Measurements from ENCODE around the gene ULBP2. TPM values are rescaled to one million over a fixed set of nuclear protein-coding genes. Genes with fewer than 3 reads are reported as not detected.
A peak's percentile ranks its signal among the peaks of the same experiment; 100 is the strongest.

The ULBP2 gene
- total RNA-seq, 1 experiment from 2014 or later = 0.13 TPM

GRCh38 chr6:149897015-149897697, 44.7 kb upstream of the ULBP2 start:
- Mint-ChIP-seq H3K9me3 (no peaks in the 10 kb centered on the region), H3K4me3 (no peak overlapping the region), H3K27ac (no peak overlapping the region), H3K36me3 (no peaks in the 10 kb centered on the region), H3K27me3 (ENCODE audit: low read depth) (peaks cover 11% of the 10 kb centered on the region), H3K4me1 (peaks cover 14% of the 10 kb centered on the region)
- ATAC-seq (no peak), DNase-seq (ENCODE audit: low spot score) (no peak)
- ChIA-PET CTCF (no interaction called here), POLR2A (no interaction called here)
- TF ChIP-seq SP1 (CRISPR knock-in tag; conservative IDR thresholded peaks at IDR 0.05) = no peak
- no peak for TF ChIP-seq E2F1 (CRISPR knock-in tag; IDR thresholded peaks at IDR 0.05)
- no peak for TF ChIP-seq RORB (CRISPR knock-in tag; IDR thresholded peaks at IDR 0.05)
- TF ChIP-seq FOXJ3 (CRISPR knock-in tag; IDR thresholded peaks at IDR 0.05; ENCODE audit: borderline replicate concordance) = no peak
- no peak for TF ChIP-seq ZSCAN18 (CRISPR knock-in tag; IDR thresholded peaks at IDR 0.05)
- TF ChIP-seq ZBTB21 (CRISPR knock-in tag; IDR thresholded peaks at IDR 0.05; ENCODE audit: borderline replicate concordance) = no peak
- no peak for TF ChIP-seq AFF4 (CRISPR knock-in tag; IDR thresholded peaks at IDR 0.05; ENCODE audit: borderline replicate concordance)
- no peak for TF ChIP-seq GABPB1 (CRISPR knock-in tag; IDR thresholded peaks at IDR 0.05)

- no peaks in the 10 kb centered on the region for H3K9me3 Mint-ChIP-seq
- H3K36me3 Mint-ChIP-seq = no peaks in the 10 kb centered on the region
- no peak within 1 kb of the TSS for H3K4me3 Mint-ChIP-seq
- CTCF ChIA-PET = interaction anchor here (0.6 to 1.1 kb wide), 7 partner anchors 12 to 66 kb away, joined by 3 to 9 read pairs (median 3); no protein-coding TSS in a partner anchor
- H3K27ac Mint-ChIP-seq = no peak within 1 kb of the TSS
- H3K4me1 Mint-ChIP-seq = peaks cover 14% of the 10 kb centered on the region
- POLR2A ChIA-PET = no interaction called here
- DNase-seq (ENCODE audit: low spot score) (peak; percentile 21), ATAC-seq (peak; percentile 84)
- H3K27me3 Mint-ChIP-seq (ENCODE audit: low read depth) = peaks cover 6% of the 10 kb centered on the region; the same call in 1 of the 2 replicates
- TF ChIP-seq GRHL2 (CRISPR knock-in tag; IDR thresholded peaks at IDR 0.05; ENCODE audit: insufficient replicate concordance, severe bottlenecking) (no peak), FOXP4 (CRISPR knock-in tag; IDR thresholded peaks at IDR 0.05) (no peak), CTCF (IDR thresholded peaks at IDR 0.05) (no peak), ELF4 (CRISPR knock-in tag; IDR thresholded peaks at IDR 0.05; ENCODE audit: low read depth) (no peak), ETV6 (CRISPR knock-in tag; IDR thresholded peaks at IDR 0.05) (no peak), MLX (CRISPR knock-in tag; IDR thresholded peaks at IDR 0.05) (no peak), SMAD3 (CRISPR knock-in tag; IDR thresholded peaks at IDR 0.05; ENCODE audit: borderline replicate concordance) (no peak), KAT7 (CRISPR knock-in tag; IDR thresholded peaks at IDR 0.05; ENCODE audit: borderline replicate concordance) (no peak), NFATC4 (CRISPR knock-in tag; IDR thresholded peaks at IDR 0.05) (no peak), E2F1 (CRISPR knock-in tag; IDR thresholded peaks at IDR 0.05) (no peak)
These were observed 43.7 kb upstream of the ULBP2 start, which contains the start of gene RAET1E for GRCh38 chr6:149897855-149898744. Gene RAET1E, minus strand, starts transcription at chr6:149898113. Its CDS starts 7,212 bp downstream, at chr6:149890901.

Measured in WTC11 (cell line).